ENCODE measurements around the gene PDSS2. TPM values are rescaled to one million over a fixed set of nuclear protein-coding genes. Genes with fewer than 3 reads are reported as not detected.

Gene PDSS2
- total and polyA plus RNA-seq, 11 donors: 7.2 to 24.4 (median 14.4) TPM

DNA sequence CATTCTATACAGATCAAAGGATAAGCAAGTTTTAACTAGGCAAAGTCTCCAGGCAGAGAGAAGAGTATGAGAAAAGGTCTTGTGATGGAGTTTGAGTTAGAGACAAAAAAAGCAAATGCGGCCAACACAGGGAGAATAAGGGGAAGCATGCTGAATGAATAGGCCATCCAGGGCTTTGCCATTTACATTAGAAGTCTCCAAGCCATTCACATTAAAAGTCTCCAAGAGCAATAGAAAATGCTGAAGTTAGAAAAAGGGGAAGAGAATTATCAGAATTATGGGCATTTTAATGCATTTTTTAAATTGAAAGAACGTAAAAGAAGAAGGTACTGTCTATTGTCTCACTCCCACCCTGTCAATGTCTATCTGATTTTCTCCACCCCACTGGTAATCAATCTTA lies 49.4 kb downstream of the PDSS2 start:
- DNase-seq (no peak), ATAC-seq (no peak)
- intact Hi-C loops (cut with DNase I): loop anchor here in 1 of 10 donors (1.0 kb wide), 1 partner anchor 14 kb away; no protein-coding TSS in a partner anchor
- Histone ChIP-seq H3K4me1 (peaks cover 0 to 24% (median 11%) of the 10 kb centered on the region in 12 donors), H3K27me3 (no peaks in the 10 kb centered on the region), H3K9me3 (peaks cover 0 to 13% (median under 1%) of the 10 kb centered on the region in 12 donors), H3K27ac (no peak overlapping the region), H3K36me3 (no peaks in the 10 kb centered on the region), H3K4me3 (no peak overlapping the region)
- TF ChIP-seq, protein P1, sequence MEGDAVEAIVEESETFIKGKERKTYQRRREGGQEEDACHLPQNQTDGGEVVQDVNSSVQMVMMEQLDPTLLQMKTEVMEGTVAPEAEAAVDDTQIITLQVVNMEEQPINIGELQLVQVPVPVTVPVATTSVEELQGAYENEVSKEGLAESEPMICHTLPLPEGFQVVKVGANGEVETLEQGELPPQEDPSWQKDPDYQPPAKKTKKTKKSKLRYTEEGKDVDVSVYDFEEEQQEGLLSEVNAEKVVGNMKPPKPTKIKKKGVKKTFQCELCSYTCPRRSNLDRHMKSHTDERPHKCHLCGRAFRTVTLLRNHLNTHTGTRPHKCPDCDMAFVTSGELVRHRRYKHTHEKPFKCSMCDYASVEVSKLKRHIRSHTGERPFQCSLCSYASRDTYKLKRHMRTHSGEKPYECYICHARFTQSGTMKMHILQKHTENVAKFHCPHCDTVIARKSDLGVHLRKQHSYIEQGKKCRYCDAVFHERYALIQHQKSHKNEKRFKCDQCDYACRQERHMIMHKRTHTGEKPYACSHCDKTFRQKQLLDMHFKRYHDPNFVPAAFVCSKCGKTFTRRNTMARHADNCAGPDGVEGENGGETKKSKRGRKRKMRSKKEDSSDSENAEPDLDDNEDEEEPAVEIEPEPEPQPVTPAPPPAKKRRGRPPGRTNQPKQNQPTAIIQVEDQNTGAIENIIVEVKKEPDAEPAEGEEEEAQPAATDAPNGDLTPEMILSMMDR (IDR thresholded peaks at IDR 0.05): no peak
- no peak for TF ChIP-seq POLR2A (IDR thresholded peaks at IDR 0.05)
- 95 to 96% (median 95%) methylated on average over 2 of the region's 2 CpGs for WGBS, 4 donors

DNA sequence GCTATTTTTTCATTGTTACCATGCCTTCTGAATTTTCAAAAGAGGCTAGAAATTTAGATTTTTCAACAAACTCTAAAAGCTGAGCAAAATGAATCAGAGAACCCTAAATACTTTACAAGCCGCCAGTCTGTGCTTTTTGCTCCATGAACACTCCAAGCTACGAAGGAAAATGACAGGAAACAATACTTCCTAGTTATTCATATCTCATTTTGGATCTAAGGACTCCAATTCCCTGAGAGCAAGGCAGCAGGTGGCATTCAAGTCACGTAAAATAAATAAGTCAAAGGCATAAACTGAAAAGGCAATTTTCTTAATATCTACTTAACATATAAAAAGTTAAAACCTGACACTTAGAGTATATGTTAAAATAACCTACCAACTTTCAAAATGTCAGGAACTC lies 50.6 kb downstream of the PDSS2 start:
- DNase-seq (no peak), ATAC-seq (no peak)
- Histone ChIP-seq H3K27me3 (no peaks in the 10 kb centered on the region), H3K9me3 (peaks cover 0 to 25% (median 2%) of the 10 kb centered on the region in 12 donors), H3K4me3 (no peak overlapping the region), H3K4me1 (peaks cover 0 to 13% (median 2%) of the 10 kb centered on the region in 12 donors), H3K36me3 (no peaks in the 10 kb centered on the region), H3K27ac (no peak overlapping the region)
- no peak for TF ChIP-seq POLR2A (IDR thresholded peaks at IDR 0.05)
- intact Hi-C loops (cut with DNase I): loop anchor here in 1 of 10 donors (1.0 kb wide), 1 partner anchor 16 kb away; no protein-coding TSS in a partner anchor
- 60 to 69% (median 67%) methylated on average over 3 of the region's 3 CpGs for WGBS, 4 donors

DNA sequence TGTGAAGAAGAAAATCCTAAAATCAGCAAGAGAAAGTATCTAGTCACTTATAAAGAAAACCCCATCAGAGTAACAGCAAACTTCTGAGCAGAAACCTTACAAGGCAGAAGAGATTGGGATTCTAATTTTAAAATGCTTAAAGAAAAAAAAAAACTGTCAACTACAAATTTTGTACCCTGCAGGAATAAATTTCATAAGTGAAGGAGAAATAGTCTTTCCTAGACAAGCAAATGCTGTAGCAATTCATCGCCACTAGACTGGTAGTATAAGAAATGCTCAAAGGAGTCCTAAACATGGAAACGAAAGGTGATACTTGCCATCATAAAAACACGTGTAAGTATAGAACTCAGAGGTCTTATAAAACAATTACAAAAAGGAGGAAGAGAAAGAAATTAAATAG lies 54.4 kb downstream of the PDSS2 start:
- Histone ChIP-seq H3K27me3 (no peaks in the 10 kb centered on the region), H3K9me3 (peaks cover 0 to 56% (median 11%) of the 10 kb centered on the region in 12 donors), H3K36me3 (no peaks in the 10 kb centered on the region), H3K27ac (no peak overlapping the region), H3K4me3 (no peak overlapping the region), H3K4me1 (peaks cover 0 to 11% (median 0%) of the 10 kb centered on the region in 12 donors)
- no peak for DNase-seq
- no peak for ATAC-seq
- 96 to 98% (median 97%) methylated on average over 3 of the region's 3 CpGs for WGBS, 4 donors
- intact Hi-C loops (cut with DNase I): no loop called here
- TF ChIP-seq, protein P1 (IDR thresholded peaks at IDR 0.05): no peak
- TF ChIP-seq POLR2A (IDR thresholded peaks at IDR 0.05): no peak

DNA sequence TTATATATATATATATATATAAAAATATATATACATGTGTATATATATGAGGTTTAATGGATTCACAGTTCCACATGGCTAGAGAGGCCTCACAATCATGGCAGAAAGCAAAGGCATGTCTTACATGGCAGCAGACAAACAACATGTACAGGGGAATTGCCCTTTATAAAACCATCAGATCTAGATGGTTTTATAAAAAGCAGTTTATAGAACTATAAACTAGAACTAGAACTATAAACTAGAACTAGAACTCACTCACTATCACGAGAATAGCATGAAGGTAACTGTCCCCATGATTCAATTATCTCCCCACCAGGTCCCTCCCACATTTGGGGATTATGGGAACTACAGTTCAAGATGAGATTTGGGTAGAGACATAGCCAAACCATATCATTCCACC lies 56.8 kb downstream of the PDSS2 start:
- Histone ChIP-seq H3K27me3 (no peaks in the 10 kb centered on the region), H3K27ac (no peak overlapping the region), H3K36me3 (no peaks in the 10 kb centered on the region), H3K4me3 (no peak overlapping the region), H3K4me1 (no peaks in the 10 kb centered on the region), H3K9me3 (peaks cover 0 to 56% (median 11%) of the 10 kb centered on the region in 12 donors)
- no peak for TF ChIP-seq POLR2A (IDR thresholded peaks at IDR 0.05)
- TF ChIP-seq, protein P1 (IDR thresholded peaks at IDR 0.05): no peak
- no peak for DNase-seq
- intact Hi-C loops (cut with DNase I): no loop called here
- no peak for ATAC-seq
- 98 to 100% (median 99%) methylated on average over 1 of the region's 1 CpG for WGBS, 4 donors

DNA sequence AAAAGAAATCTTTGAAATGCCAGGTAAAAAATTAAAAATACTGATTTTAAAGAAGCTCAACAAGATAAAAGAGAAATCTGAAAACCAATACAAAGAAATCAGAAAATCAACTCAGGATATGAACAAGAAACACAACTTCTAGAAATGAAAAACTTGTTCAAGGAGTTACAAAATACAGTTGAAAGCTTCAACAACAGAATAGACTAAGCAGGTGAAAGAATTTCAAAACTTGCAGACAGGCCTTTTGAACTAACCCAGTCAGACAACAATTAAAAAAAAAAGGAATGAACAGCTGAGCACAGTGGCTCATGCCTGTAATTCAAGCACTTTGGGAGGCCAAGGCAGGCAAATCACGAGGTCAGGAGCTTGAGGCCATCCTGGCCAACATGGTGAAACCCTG lies 57.8 kb downstream of the PDSS2 start:
- no peak for DNase-seq
- Histone ChIP-seq H3K4me3 (no peak overlapping the region), H3K36me3 (no peaks in the 10 kb centered on the region), H3K27ac (no peak overlapping the region), H3K4me1 (no peaks in the 10 kb centered on the region), H3K9me3 (peaks cover 0 to 56% (median 11%) of the 10 kb centered on the region in 12 donors), H3K27me3 (no peaks in the 10 kb centered on the region)
- TF ChIP-seq, protein P1 (IDR thresholded peaks at IDR 0.05): no peak
- TF ChIP-seq POLR2A (IDR thresholded peaks at IDR 0.05): no peak
- intact Hi-C loops (cut with DNase I): no loop called here
- ATAC-seq: no peak
- 95 to 98% (median 97%) methylated on average over 1 of the region's 1 CpG for WGBS, 4 donors

Measured in heart left ventricle (tissue), 16 donors.